ENCODE measurements around the gene VIL1.

VIL1 gene

DNA sequence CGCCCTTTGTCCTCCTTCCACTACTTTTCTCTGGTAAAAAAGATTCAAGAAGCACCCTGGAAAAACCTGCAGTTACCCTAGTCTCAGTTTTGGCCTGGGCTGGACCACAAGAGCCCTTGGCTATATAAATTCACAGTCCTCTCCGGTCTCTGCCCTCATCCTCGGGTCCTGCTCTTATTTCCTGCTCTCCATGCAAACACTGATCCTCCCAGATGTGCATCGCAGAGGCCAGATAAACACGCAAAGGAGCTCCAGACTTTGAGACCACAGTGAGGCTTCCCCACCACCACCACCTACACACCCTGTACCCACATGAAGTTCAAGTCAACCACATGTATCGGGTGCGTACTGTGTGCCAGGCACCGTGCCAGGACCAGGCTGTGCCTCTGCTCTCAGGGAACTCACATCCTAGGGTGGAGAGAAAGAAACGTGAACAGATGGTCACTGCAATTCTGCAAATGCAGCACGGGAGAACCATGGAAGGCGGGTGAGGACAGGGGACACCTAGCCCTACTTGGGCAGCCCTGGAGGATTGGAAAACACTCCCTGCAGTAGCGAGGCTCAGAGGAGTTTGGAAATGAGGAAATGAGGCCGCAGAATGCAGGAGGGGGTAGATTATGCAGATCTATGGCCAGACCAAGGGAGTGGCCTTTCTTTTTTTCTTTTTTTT lies 11.8 kb upstream of the VIL1 start:
- no peak for DNase-seq

DNA sequence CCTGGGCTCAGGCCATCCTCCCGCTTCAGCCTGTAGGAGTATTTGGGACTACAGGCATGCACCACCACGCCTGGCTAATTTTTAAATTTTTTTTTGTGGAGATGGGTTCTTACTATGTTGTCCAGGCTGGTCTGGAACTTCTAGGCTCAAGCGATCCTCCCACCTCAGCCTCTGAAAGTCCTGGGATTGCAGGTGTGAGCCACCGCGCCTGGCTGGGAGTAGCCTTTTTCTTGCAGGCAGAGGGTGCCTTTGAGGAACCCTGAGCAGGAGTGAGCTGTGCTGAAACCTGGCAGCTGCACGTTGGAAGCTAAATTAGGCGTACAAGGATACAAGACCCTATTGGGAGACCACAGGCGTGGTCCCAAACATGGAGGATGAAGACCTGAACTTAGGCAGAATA lies 11.2 kb upstream of the VIL1 start:
- no peak for DNase-seq

DNA sequence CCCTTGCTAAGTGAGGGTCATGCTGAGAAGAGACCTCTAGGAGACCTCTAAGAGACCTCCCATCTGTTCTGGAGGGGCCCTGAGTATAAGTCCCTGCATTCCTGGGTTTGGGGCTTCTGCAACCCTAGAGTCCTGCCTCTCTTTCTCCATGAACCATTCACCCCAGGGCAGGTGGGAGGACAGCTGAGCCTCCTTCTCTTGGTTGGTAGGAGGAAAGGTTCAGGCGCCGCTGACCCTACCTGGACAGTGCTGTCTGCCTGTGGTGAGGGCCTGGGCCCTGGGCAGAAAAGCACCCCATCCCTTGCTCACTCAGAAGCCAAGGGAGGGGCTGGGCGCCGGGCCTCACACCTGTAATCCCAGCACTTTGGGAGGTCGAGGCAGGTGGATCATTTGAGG lies 604 bp upstream of the VIL1 start:
- DNase-seq, result no peak

DNA sequence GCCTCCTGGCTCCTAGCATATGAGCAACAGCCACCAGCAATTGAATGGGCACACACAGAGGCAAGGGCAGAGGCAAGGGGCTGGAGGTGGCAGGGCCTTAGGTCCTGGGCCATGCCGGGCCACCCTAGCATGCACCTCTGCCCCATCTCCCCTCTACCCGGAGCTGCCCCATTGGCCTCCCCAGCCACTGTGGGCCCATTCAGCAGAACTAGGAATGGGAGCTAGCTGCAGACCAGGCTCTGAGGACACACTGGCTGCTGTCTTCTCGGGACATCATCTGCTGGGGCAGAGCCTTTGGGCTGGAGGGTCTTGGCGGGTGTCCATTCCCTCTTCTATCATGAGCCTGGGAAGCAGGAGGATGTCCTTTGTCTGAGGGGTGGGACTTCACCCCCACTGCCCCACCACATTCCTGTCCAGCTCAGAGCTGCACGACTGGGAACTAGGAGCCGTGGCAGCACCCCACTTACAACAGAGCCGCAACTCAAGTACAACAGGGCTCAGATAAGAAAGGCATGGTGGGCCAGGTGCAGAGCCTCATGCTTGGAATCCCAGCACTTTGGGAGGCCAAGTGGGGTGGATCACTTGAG lies 800 bp downstream of the VIL1 start:
- no peak for DNase-seq

DNA sequence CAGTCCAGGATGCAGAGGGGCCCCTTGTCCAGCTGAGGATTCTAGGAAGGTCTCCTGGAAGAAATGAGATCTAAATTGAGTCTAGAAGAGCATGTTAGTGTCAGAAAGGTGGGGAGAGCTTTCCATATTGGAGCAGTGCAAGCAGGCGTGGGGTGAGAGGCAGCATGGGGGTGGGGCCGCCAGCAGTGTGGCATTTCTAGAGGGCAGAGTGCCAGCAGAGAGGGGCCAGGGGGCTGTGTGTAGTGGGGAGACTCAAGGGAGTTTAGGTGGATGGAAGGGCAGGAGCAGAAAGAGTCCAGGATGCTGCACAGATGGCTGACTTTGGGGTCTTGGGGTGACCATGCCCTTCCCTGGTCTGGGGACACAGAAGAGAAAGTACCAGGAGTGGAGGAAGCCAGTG lies 2.1 kb downstream of the VIL1 start:
- DNase-seq, result no peak

DNA sequence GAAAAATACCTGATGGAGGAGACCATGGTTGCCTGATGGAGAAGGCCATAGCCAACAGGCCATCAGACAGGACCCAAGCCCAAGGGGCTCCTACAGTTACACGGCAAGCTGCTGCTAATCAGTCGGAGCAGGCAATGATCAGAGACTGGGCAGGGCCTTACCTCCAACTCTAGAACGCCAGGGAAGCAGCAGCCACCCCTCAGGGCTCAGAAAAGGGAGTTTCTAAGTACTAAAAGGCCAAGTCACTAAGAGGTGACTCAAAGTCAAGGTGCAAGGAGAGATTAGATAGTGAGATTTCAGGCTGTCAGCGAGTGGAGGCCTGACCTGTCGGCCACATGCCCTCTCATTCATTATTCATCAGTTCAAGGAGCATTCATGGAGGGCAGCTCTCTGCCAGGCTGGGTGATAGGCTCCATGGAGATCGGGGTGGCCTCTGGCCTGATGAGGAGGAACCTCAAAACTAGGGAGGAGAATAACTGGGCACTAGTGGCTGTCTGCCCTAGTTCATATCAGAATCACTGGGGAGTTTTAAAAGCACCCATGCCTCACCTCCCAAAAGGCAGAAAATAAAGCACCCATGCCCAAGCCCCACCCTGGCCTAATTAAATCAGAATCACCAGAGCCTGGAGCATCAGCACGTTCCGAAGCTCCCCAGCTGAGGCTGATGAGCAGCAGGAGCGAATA lies 3.6 kb downstream of the VIL1 start:
- no peak for DNase-seq

DNA sequence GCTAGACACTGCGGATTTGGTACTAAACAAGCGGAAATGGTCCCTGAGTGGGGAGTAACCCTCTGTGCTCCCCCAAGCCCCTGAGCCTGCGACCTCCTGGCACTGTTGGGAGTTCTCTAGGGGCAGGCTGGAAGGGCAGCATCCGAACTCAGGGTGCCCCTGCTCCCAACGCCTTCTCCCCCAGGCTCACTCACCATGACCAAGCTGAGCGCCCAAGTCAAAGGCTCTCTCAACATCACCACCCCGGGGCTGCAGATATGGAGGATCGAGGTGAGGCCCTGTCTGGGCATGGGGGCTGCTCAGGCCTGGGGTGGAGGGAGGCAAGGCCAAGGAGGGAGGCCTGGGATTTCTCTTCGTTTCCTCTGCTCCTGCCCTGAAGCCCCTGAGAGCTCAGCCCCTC lies 4.7 kb downstream of the VIL1 start:
- DNase-seq, result no peak

DNA sequence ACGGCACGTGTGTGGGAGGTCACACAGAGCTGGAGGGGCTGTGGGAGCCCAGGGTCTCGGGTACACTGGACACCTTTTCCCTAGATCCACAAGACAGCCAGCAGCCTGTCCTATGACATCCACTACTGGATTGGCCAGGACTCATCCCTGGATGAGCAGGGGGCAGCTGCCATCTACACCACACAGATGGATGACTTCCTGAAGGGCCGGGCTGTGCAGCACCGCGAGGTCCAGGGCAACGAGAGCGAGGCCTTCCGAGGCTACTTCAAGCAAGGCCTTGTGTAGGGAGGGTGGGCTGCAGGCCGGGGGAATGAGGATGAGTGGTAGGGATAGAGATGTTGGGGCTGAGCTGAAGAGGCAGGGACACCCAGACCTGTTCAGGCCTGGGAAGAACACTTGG lies 6.6 kb downstream of the VIL1 start:
- DNase-seq, result no peak

DNA sequence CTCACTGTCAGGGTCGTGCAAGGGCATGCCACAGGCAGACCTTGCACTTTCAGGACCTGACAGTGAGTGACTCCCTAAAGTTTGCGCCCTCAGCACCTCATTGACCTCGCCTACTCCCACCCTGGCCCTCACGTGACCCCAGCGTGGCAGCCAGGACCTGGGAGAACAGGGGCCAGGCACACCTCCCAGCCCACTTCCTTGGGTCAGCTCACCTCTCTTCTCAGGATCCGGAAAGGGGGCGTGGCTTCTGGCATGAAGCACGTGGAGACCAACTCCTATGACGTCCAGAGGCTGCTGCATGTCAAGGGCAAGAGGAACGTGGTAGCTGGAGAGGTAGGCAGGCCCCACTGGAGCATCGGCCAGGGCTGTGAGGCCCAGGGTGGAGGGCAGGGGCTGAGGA lies 8.8 kb downstream of the VIL1 start:
- DNase-seq, result no peak

DNA sequence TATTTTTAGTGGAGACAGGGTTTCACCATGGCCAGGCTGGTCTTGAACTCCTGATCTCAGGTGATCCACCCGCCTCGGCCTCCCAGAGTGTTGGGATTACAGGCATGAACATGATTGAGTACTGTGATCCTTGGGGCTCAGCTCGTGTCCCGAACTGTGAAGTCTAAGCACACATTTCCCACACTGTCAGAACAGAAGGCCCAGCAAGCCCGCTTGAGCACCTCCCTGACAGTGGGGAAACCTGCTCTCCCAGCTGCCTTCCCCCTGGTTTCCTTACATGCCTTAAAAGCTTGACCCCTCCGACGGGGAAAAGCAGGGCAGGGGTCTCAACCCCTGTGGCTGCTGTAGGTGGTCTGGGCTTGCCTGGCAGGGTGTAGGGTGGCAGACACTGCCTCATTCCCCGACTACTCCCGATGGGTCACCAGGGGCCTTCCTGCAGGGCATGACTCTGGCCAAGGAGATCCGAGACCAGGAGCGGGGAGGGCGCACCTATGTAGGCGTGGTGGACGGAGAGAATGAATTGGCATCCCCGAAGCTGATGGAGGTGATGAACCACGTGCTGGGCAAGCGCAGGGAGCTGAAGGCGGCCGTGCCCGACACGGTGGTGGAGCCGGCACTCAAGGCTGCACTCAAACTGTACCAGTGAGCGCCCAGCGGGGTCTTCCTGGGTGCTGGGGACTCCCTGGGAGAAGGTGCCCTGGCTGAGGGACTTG lies 10.1 kb downstream of the VIL1 start:
- DNase-seq, result no peak

DNA sequence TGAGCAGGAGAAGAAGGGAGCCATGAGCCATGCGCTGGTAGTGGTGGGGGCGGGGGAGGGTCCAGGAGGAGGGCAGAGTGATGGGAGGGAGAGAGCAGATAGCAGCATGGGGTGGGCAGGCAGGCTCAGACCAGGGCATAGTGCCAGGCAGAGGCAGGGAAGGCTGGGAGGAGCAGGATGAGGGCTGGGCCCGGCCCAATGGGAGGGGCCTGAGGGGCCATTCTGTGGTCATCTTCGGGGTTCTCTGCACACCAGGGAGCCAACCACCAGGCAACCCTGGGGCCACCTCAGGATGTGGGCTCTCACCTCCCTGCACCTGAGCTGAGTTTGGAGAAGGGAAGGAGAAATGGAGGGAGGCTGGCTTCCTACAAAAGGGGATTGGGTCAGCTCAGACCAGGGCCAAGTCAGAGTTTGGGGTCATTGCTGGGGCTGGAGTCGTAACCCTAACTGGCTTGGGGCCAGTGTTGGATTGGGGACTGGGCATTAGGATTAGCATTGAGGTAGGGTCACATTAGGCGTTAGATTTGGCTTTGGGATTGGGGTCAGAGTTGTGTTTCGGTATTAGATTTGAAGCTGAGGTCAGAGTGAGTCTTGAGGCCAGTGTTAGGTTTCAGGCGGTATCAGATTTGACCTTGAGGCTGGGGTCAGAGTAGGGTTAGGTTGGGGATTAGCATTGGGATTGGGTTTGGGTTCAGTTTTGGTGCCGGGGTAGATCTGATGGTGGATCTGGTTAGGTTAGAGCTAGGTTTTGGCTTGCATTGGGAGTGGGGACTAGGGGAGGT lies 11.2 kb downstream of the VIL1 start:
- no peak for DNase-seq

DNA sequence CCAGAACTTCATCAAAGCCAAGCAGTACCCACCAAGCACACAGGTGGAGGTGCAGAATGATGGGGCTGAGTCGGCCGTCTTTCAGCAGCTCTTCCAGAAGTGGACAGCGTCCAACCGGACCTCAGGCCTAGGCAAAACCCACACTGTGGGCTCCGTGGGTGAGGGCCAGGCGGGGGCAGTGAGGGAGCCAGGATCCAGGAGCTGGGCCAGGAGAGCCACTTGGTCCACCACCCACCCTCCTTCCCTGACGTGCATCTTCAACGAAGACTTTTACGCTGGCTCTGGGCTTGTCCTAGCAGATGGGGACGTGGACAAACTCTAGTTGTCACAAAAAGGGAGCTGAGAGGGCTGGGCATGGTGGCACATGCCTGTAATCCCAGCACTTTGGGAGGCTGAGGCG lies 11.8 kb downstream of the VIL1 start:
- DNase-seq, result no peak

DNA sequence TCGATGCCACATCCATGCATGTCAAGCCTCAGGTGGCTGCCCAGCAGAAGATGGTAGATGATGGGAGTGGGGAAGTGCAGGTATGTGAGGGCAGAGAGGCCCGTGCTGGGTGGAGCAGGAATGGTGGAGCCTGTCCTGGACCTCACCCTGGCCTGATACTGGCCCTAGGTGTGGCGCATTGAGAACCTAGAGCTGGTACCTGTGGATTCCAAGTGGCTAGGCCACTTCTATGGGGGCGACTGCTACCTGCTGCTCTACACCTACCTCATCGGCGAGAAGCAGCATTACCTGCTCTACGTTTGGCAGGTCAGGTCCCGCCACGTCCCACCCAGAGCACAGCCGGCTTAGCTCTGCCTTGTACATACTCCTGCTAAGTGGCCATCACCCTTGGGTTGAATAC lies 13.0 kb downstream of the VIL1 start:
- DNase-seq, result no peak

DNA sequence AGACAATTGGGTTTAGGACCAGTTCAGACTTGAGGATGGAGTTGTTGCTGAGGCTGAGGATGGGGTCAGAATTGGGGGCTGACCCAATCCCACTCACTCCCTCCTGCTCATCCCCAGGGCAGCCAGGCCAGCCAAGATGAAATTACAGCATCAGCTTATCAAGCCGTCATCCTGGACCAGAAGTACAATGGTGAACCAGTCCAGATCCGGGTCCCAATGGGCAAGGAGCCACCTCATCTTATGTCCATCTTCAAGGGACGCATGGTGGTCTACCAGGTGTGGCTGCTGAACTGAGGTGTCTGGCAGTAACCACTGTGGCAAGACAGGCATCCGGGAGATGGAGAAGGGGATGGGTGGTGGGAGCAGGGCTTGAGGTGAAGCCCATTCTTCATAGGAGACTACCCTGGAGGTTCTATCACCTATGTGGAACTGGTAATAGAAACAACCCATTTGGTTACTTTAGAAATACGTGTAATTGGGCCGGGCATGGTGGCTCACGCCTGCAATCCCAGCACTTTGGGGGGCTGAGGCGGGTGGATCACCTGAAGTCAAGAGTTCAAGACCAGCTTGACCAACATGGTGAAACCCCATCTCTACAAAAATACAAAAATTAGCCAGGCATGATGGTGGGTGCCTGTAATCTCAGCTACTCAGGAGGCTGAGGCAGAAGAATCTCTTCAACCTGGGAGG lies 13.9 kb downstream of the VIL1 start:
- no peak for DNase-seq

DNA sequence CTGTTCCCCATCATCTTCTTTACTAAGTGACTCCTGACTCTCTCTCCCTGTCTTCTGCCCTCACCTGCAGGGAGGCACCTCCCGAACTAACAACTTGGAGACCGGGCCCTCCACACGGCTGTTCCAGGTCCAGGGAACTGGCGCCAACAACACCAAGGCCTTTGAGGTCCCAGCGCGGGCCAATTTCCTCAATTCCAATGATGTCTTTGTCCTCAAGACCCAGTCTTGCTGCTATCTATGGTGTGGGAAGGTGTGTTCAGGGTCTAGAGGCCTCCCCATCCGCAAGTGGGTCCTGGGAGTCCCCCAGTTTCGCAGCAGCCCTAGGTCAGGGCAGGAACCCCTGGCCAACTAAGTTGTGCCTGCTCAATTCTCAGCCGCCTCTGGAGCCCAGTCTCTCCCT lies 15.5 kb downstream of the VIL1 start:
- no peak for DNase-seq

DNA sequence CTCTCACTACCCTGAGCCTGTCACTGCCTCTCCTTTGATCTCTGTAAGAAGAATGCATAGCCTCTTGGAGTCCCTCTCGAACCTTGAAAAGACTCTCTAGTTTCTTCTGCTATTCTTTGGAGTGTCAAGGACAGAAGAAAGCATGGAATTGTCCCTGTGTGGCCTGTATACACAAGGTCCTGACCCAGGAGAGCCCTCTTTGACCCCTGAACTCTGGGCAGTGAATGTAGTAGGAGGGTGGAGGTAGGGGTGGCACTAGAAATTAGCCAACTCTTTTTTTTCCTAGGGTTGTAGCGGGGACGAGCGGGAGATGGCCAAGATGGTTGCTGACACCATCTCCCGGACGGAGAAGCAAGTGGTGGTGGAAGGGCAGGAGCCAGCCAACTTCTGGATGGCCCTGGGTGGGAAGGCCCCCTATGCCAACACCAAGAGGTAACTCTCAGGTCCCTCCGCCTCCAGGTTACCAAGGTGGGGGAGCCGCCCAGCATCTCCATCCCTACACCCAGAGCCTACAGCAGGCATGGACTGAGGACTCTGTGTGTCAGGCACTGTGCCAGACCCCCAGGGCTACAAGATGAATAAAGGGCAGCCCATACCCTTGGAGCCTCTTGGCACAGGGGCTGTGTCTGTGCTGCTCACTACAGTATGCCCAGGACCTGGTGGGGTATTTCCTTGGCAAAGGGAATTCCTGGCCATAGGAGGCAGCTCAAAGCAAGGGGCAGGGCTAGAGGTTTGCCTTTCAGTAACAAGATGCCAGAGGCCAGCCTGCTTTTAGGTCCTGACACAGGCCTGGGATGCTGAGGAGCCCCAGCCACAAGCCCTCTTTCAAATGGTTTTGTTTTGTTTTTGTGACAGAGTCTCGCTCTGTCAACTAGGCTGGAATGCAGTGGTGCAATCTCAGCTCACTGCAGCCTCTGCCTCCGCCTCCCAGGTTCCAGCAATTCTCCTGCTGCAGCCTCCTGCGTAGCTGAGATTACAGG lies 16.4 kb downstream of the VIL1 start:
- no peak for DNase-seq

DNA sequence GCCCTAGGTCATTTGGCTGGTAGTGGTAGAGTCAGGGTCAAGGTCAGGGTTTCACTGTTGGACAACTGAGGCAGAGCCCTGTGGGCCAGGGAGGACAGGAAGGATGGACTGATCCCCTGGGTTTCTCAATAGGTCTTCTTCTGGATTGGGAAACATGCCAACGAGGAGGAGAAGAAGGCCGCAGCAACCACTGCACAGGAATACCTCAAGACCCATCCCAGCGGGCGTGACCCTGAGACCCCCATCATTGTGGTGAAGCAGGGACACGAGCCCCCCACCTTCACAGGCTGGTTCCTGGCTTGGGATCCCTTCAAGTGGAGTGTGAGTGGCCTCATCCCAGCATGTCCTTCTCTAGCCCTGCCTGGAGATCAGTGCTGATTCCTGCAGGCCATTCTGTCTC lies 18.1 kb downstream of the VIL1 start:
- DNase-seq, result no peak

DNA sequence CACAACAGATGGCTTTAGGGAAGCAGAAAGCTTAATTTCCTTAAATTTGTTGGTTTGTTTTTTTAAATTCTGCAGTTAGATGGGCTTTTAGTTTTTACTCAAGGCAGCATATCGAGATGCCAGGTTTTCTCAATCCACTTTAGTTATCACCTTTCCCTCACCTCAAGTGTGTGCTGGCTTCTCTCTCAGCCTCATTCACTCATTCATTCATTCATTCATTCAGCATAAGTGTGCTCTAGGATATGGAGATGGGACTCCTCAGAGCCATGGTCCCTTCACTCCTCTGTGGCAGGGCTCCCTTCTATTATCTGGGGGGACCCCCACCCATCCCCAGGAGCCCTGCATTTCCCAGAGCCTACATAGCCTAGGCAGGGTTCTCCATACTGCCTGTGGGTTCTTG lies 19.0 kb downstream of the VIL1 start:
- no peak for DNase-seq

DNA sequence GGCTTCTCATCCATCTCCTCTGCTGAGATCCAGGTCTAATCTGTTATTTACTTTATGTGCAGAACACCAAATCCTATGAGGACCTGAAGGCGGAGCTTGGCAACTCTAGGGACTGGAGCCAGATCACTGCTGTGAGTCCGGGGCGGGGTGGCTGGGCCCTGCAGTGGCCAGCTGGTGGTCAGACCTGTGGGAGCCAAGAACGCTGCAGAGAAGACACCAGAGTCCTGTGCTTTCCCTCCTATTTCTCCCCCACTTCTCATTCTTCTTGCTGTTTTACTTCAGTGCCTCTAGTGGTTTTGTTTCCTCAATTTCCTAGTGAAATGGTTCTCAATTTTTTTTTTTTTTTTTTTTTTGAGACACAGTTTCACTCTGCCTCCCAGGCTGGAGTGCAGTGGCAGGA lies 19.7 kb downstream of the VIL1 start:
- DNase-seq, result no peak

DNA sequence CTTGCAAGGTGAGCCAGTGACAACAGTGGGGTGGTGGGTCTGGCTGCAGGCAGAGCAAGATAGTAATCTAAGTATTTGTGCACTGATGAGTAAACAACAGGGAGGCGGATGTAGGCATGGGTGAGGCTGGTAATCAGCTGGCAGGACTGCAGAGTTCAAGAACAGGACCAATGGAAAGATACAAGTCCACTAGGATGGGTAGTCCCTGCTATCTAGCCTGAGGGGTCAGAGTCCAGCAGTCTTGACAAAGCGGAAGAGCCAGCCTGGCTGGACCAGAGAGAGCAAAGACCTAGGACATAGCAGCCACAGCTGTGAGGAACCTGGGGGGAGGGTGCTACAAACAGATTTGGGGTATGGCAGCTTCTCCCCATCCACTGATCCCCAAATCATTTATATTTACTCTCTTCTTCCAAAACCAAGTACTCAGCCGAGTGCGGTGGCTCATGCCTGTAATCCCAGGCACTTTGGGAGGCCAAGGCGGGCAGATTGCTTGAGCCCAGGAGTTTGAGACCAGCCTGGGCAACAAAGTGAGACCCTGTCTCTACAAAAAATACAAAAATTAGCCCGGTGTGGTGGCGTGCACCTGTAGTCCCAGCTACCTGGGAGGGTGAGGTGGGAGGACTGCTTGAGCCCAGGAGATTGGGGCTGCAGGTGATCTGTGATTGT lies 25.9 kb downstream of the VIL1 start:
- DNase-seq, result no peak

DNA sequence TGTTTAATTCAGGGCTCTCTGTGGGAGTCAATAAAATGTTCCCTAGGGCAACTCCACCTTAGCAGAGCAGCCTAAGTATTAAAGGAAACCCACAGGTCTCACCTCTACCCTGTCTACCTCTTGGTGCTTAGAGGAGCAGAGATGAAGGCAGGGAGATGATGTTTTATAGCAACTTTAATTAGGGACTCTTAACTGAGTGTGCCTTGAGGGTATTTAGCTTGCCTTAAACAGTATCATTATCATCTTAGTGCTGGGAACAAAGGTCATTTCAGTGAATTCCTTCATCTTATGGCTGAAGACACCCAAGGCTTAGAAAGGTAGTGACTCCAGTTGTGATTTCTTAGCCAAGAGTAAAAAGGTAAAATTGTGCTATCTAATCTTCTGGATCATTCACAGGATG lies 26.7 kb downstream of the VIL1 start:
- no peak for DNase-seq

All from NCI-H187 treated with DMSO at 0.1 percent for 48 hours (cell line).